ENCODE data around the gene MCMBP. TPM values are rescaled to one million over a fixed set of nuclear protein-coding genes. Genes with fewer than 3 reads are reported as not detected.

MCMBP gene
- total RNA-seq, 1 experiment from 2014 or later: 36.1 TPM

DNA sequence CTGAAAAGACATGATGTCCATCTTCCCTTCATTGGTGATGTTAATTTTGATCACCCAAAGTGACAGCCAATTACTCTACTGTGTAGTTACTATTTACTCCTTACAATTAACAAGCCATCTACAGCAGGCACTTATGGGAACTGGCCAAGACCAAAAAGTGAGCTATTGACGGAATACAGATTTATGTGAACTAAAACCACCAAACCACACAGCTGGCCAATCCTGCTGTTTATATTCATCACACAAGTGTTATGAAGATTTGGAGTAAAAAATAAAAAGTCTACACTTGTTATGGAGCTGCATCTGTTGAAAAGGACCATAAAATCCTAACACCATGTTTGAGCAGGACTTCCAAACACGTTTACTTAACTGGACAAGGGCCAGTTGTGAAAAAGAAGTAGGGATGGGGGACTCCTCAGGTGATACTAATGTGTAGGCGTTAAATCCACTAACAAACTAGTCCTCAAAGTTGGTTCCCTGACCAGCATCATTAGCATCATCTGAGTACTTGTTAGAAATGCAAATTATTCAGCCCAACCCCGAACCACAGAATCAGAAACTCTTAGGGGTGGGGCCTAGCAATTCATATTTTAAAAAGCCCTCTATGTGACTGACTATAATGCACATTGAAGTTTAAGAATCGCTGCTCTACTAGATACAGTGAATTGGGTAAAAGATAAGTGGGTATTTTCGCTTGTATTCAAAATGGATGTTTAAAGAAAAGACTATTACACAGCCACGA is 11.6 kb downstream of the MCMBP start:
- H3K79me2 ChIP-seq (ENCODE audit: low read length): peaks cover 79% of the 10 kb centered on the region
- POLR2A ChIA-PET (ENCODE audit: unreplicated experiment): no interaction called here
- no peak overlapping the region for H3K9ac ChIP-seq (ENCODE audit: low read length)

DNA sequence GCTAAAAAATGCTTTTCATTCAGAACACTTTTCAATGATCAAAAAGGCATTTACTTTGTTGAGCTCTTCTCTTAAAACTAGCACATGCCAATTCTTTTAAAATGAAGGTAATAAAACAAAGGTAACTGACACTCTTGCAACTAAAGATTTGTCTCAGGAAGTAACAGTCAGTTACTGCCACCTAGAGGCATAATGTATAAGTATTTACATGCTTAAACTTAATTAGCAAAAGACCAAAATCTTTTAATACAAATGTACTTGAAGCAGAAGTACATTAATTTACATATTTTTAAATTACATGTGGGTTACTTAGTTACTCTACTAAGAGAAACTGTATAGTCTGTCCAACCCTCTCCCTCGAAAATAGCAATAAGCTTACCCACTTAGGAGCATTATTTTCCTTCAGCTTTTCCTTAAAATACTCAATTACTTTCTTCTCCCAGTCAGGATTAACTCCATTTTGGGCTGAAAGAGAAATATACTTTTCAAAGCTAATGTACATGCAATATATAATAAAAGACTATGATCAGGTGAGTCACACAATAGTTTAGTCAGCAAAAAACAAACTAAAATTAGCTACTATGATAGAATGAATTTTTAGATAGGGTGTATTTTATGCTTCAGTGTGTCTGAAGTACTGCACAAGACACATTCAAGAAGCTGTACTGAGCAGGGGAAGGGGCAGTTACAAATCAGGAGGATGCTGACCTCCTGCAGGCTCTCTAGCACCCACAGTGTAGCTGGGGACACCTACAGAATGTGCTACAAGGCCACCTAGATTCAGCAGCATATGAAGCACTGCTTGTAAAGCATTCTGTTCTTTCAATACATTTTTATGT is 13.0 kb downstream of the MCMBP start:
- CTCF ChIA-PET: interaction anchor here (0.6 to 2.5 kb wide), 6 partner anchors 22 to 145 kb away, joined by 3 to 16 read pairs (median 3); partner anchors contain the start of gene INPP5F
- H3K9me2 ChIP-seq (replicated peaks; ENCODE audit: low read length): no peaks in the 10 kb centered on the region
- 0 out of 2 replicates have a peak overlapping the region, but pooled peaks have one; percentile 0 for H3K27ac ChIP-seq (ENCODE audit: low read length)
- no peak for TF ChIP-seq EZH2phosphoT487 (IDR thresholded peaks at IDR 0.05; ENCODE audit: borderline replicate concordance, low read length)
- TF ChIP-seq EZH2 (IDR thresholded peaks at IDR 0.05; ENCODE audit: low read length, unreplicated experiment): no peak
- TF ChIP-seq, protein P1, sequence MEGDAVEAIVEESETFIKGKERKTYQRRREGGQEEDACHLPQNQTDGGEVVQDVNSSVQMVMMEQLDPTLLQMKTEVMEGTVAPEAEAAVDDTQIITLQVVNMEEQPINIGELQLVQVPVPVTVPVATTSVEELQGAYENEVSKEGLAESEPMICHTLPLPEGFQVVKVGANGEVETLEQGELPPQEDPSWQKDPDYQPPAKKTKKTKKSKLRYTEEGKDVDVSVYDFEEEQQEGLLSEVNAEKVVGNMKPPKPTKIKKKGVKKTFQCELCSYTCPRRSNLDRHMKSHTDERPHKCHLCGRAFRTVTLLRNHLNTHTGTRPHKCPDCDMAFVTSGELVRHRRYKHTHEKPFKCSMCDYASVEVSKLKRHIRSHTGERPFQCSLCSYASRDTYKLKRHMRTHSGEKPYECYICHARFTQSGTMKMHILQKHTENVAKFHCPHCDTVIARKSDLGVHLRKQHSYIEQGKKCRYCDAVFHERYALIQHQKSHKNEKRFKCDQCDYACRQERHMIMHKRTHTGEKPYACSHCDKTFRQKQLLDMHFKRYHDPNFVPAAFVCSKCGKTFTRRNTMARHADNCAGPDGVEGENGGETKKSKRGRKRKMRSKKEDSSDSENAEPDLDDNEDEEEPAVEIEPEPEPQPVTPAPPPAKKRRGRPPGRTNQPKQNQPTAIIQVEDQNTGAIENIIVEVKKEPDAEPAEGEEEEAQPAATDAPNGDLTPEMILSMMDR (conservative IDR thresholded peaks at IDR 0.05; ENCODE audit: low read depth, low read length): peak; percentile 72
- no peak overlapping the region for H3K9ac ChIP-seq (ENCODE audit: low read length)
- intact Hi-C loops (cut with micrococcal nuclease): loop anchor here (1.0 to 5.0 kb wide), 3 partner anchors 109 to 251 kb away; no protein-coding TSS in a partner anchor
- H3K4me1 ChIP-seq (ENCODE audit: insufficient read depth, low read length): peaks cover 10% of the 10 kb centered on the region; the same call in 1 of the 2 replicates
- peak; percentile 65 for DNase-seq
- peaks cover 65% of the 10 kb centered on the region for H3K79me2 ChIP-seq (ENCODE audit: low read length)
- no TSS peak for BruUV-seq (replicated peaks)
- no peaks in the 10 kb centered on the region for H3K27me3 ChIP-seq (ENCODE audit: low read length)
- ATAC-seq: peak; percentile 45
- POLR2A ChIA-PET (ENCODE audit: unreplicated experiment): no interaction called here
- H3K4me3 ChIP-seq (ENCODE audit: low read length): no peak overlapping the region
- H2AFZ ChIP-seq (ENCODE audit: low read length): no peak overlapping the region
- no peaks in the 10 kb centered on the region for H3F3A ChIP-seq (ENCODE audit: low read length, unreplicated experiment)
- H3K9me3 ChIP-seq (ENCODE audit: low read length): no peaks in the 10 kb centered on the region
- H3K4me2 ChIP-seq (ENCODE audit: low read length): no peak overlapping the region
- peaks cover 34% of the 10 kb centered on the region for H4K20me1 ChIP-seq (ENCODE audit: low read length)
- H3K36me3 ChIP-seq (ENCODE audit: low read depth, low read length): peaks cover 13% of the 10 kb centered on the region; the same call in 1 of the 2 replicates

More for the DNA sequence above, 11.6 kb downstream of the MCMBP start:
- Histone ChIP-seq H3K4me2 (ENCODE audit: low read length) (no peak overlapping the region), H3K36me3 (ENCODE audit: low read depth, low read length) (peaks cover 11% of the 10 kb centered on the region; the same call in 1 of the 2 replicates), H3K4me1 (ENCODE audit: insufficient read depth, low read length) (peaks cover 16% of the 10 kb centered on the region; the same call in 1 of the 2 replicates), H3K27me3 (ENCODE audit: low read length) (no peaks in the 10 kb centered on the region), H3K9me2 (replicated peaks; ENCODE audit: low read length) (no peaks in the 10 kb centered on the region), H2AFZ (ENCODE audit: low read length) (no peak overlapping the region), H3F3A (ENCODE audit: low read length, unreplicated experiment) (no peaks in the 10 kb centered on the region), H3K4me3 (ENCODE audit: low read length) (no peak overlapping the region), H3K27ac (ENCODE audit: low read length) (no peak overlapping the region), H4K20me1 (ENCODE audit: low read length) (peaks cover 47% of the 10 kb centered on the region), H3K9me3 (ENCODE audit: low read length) (no peaks in the 10 kb centered on the region)
- CTCF ChIA-PET: interaction anchor here (2.5 kb wide), 1 partner anchor 111 kb away, joined by 16 read pairs; no protein-coding TSS in a partner anchor
- DNase-seq (no peak), ATAC-seq (no peak)
- TF ChIP-seq EZH2 (IDR thresholded peaks at IDR 0.05; ENCODE audit: low read length, unreplicated experiment): no peak
- no peak for TF ChIP-seq EZH2phosphoT487 (IDR thresholded peaks at IDR 0.05; ENCODE audit: borderline replicate concordance, low read length)
- TF ChIP-seq, protein P1 (conservative IDR thresholded peaks at IDR 0.05; ENCODE audit: low read depth, low read length): no peak
- BruUV-seq (replicated peaks): no TSS peak
- intact Hi-C loops (cut with micrococcal nuclease): loop anchor here (1.0 kb wide), 1 partner anchor 111 kb away; no protein-coding TSS in a partner anchor

All from PC-3 (cell line).